GM21786 (cell line): ENCODE results near the gene EPHA4.

Source experiments
- ATAC-seq: cut with Tn5 transposase; IDR thresholded peaks from one replicate; pipeline ENCODE4 v1.9.1; 2021; ENCODE audit not compliant: unreplicated experiment

The EPHA4 gene

DNA sequence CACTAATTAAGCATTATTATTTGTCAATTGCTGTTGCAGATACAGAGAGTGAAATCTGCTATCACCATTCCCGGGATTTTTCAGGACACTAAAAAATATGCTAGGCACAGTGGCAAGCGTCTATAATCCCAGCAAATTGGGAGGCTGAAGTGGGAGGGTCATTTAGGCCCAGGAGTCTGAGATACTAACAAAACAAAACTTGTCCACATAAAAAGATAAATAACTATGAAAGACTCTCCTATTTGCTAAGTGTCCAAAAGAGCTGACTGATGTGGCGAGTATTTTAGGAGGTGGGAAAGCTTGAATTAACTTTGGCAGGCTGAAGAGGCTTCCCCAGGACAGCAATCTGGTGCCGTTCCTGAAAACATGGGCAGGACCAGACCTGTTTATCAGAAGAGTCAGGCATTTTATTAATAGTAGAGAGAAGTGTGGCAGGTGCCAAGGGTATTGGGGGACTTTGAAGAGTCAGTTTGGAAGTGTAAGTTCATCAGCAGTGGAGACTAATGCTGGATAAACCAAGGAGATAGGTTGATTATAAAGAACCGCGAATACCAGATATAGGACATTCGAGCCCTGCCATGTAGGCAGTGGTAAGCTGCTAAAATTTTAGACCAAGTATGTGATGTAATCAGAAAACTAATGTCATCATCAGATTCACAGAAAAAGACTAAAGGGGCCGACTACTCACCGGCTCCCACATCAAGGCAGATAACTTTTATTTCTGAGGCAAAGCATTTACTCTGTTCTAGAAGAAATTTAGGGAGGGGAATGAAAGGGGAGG lies 201.8 kb downstream of the EPHA4 start:
- ATAC-seq, result no peak
